GM18505 (cell line): Measurements from ENCODE around the gene DBNDD1.

Experiments
- ATAC-seq: cut with Tn5 transposase; IDR thresholded peaks from one replicate; pipeline ENCODE4 v1.9.1; 2021; ENCODE audit not compliant: unreplicated experiment
- POLR2A ChIP-seq: IDR thresholded peaks from 4 replicates; pipeline ENCODE4 v1.6.1; 2011; ENCODE audit warnings: borderline replicate concordance; ENCODE audit not compliant: insufficient read depth, insufficient read length; ENCODE audit errors: extremely low read depth

Gene DBNDD1

DNA sequence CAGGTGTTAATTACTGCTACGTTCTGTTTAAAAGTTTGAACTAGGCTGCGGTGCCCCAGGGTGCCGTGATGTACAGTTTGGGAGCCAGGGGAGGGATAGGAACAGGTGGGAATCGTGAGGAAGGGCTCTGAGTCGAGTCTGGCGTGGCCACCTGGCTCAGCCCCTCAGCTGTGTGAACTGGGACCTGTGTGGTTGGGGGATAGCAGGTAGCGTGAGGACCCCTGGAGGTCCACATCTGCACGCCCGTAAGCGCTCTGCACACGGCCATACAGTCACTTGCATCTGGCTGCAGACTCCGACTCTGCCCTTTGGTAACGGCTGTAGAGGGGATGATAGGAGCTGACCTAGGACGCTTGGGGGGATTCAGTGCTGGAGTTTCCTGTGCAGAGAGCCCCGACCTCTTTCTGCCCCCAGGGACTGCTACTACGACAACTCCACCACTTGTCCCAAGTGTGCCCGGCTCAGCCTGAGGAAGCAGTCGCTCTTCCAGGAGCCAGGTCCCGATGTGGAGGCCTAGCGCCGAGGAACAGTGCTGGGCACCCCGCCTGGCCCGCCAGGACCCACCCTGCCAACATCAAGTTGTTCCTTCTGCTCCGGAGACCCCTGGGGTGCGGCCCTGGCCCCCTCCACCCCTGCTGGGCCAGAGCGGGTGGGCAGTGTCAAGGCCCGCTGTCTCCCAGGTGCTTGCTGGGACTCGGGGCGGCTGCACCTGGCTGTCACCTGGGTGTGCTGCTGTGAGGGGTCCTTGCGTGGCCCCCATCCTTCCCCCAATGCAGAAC, 53.6 kb downstream of the DBNDD1 start:
- TF ChIP-seq POLR2A: no peak
- no peak for ATAC-seq

GRCh38 chr16:89964201-89964600, 55.1 kb downstream of the DBNDD1 start:
- no peak for ATAC-seq
- no peak for TF ChIP-seq POLR2A

- TF ChIP-seq POLR2A: no peak
These were observed 56.3 kb downstream of the DBNDD1 start for GRCh38 chr16:89962754-89963498.

DNA sequence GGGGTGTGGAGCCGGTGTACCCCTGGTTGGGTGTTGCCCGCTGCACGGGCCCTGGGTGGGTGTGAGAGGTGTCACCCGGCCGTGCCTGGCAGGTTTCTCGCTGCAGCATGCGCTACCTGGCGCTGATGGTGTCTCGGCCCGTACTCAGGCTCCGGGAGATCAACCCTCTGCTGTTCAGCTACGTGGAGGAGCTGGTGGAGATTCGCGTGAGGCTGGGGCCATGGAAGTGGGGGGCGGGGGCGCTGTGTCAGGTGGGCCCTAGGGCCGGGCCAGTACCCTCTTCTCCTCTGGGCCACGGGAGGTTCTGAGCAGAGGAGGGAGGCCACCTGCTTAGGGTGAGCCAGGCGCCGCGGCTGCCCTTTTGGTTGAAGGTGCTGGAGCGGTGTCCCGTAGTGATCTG, 57.3 kb downstream of the DBNDD1 start:
- no peak for ATAC-seq
- no peak for TF ChIP-seq POLR2A

More at GRCh38 chr16:89962754-89963498, 56.3 kb downstream of the DBNDD1 start:
- ATAC-seq: no peak

DNA sequence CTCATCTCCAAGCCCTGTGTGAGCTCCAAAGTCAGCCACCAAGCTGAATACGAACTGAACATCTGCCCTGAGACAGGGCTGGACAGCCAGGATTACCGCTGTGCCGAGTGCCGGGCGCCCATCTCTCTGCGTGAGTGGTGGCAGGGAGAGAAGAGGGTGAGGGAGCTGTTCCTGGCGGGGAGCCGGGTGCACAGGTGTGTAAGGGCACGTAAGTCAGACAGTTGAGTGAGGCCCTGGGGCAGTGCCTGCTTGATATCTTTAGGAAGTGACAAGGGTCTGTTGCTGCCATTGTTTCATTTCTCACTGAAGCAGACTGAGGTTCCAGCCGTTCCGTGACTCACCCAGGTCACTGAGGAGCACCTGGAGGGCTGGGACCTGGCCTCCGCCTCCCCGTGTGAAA, 58.3 kb downstream of the DBNDD1 start:
- ATAC-seq: no peak
- TF ChIP-seq POLR2A: no peak

DNA sequence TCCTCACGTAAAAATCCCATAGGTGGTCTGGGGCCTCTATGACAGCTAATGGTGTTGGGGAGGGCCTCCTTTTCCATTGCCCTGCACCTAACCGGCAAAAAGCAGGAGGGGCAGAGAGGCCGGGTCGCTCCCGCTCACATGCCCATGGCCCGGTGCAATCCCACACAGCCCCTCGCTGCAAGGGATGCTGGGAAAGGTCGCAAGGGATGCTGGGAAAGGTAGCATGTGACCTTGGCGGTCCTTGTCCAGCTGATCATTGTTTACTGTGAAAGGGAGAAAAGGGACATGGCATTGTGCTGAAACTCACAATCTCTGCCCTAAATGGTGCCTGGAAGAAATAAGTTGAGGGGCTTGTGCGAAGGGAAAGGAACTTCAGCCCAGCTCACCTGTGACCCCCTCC, 60.7 kb downstream of the DBNDD1 start:
- ATAC-seq: no peak
- no peak for TF ChIP-seq POLR2A

- no peak for ATAC-seq
- no peak for TF ChIP-seq POLR2A
These were observed 61.2 kb downstream of the DBNDD1 start for GRCh38 chr16:89958068-89958467.

- no peak for ATAC-seq
- no peak for TF ChIP-seq POLR2A
These were observed 62.0 kb downstream of the DBNDD1 start for GRCh38 chr16:89957216-89957785.

- ATAC-seq: no peak
- no peak for TF ChIP-seq POLR2A
These were observed 62.6 kb downstream of the DBNDD1 start for GRCh38 chr16:89956505-89957215.

DNA sequence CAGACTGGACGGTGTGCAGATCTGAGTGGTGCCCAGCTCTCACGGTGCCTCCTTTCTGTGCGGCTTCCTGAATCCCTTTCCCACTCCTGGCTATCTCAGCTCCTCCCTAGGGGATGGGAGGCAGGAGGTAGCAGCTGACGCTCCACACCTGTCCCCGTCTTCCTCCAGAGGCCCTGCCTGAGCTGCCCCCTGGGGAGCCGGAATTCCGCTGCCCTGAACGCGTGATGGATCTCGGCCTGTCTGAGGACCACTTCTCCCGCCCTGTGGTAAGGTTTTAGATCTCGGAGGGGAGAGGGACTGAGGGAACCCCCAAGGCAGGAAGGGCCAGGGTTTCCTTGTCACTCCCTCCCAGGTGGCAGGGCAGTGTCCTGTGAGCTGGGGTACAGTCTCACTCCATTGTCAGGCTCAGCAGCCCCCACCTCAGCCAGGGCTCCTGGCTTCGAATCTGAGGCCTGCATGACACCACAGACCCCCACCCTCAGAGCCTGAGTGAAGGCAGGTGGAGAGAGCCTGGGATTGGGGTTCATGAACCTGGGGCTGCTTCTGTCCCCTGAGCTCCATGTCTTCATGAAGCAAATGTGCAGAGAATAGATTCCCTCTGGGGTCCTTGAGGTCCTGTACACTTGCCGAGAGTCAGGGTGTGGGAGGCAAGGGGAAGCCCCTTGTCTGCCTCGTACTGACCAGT, 64.1 kb downstream of the DBNDD1 start:
- no peak for ATAC-seq
- no peak for TF ChIP-seq POLR2A
